K562 (cell line): ENCODE results near the gene PIK3R6. TPM values are rescaled to one million over a fixed set of nuclear protein-coding genes. Genes with fewer than 3 reads are reported as not detected.
A peak's percentile ranks its signal among the peaks of the same experiment; 100 is the strongest.

ENCODE experiments used
- ATAC-seq: fragments of 200-7000 bp; cut with Tn5 transposase; 3 replicates; pipeline ENCODE4 v1.9.1; 2020; ENCODE audit warnings: moderate library complexity
- BruUV-seq: library from RNA; stranded (reverse); fragments of 400-500 nt; replicated peaks from 2 replicates; lab custom pipeline; 2021; lab: Mats Ljungman, UMichigan
- CTCF ChIA-PET: fragments of 300-600 bp; formaldehyde crosslinking; extraction: SDS; loops from one replicate; lab custom pipeline; 2021; ENCODE audit warnings: low intra/inter-chr PET ratio; lab: Yijun Ruan, JAX
- POLR2A ChIA-PET: fragments of 300-600, 350-650 bp; sonication (Branson Sonifier 250); formaldehyde crosslinking; extraction: SDS; loops from one replicate; lab custom pipeline; 2021; ENCODE audit warnings: antibody characterized with exemption, inconsistent platforms; lab: Yijun Ruan, JAX
- DNase-seq, 4 experiments: peaks; one replicate each; pipeline versions ENCODE4 v3.0.0 to v3.0.0-alpha.2; 2011 to 2018; ENCODE audit warnings: low spot score in 3 of 4, mixed read lengths in 3 of 4; ENCODE audit errors: extremely low read depth in 1 of 4
- FAIRE-seq: peaks from 2 replicates; lab custom pipeline; 2011; peaks lifted over from hg19 to GRCh38; lab: Jason Lieb, UNC
- H2AFZ ChIP-seq: 2 replicates; pipeline ENCODE4 v1.6.0; 2011; ENCODE audit warnings: low read depth, low read length, control low read depth, inconsistent platforms
- H3K27ac ChIP-seq: fragments of 200-600 bp; 3 replicates; pipeline ENCODE4 v1.8.0; 2011; ENCODE audit warnings: low read depth, mild to moderate bottlenecking, control low read depth, inconsistent platforms, low read length, moderate library complexity, mixed read lengths; ENCODE audit errors: extremely low read depth
- H3K27me3 ChIP-seq, 2 experiments: fragments of 300-600 bp in 1 of 2; 2 replicates in 1 of 2; 3 replicates in 1 of 2; pipeline versions ENCODE4 v1.6.0 to v1.8.0; 2011; ENCODE audit warnings: inconsistent platforms in 2 of 2, low read length in 2 of 2, mild to moderate bottlenecking in 1 of 2, mixed read lengths in 1 of 2, moderate library complexity in 1 of 2; ENCODE audit not compliant: control insufficient read depth in 2 of 2, insufficient read depth in 2 of 2
- H3K36me3 ChIP-seq: fragments of 300-600 bp; 3 replicates; pipeline ENCODE4 v1.8.0; 2011; ENCODE audit warnings: mild to moderate bottlenecking, low read length, inconsistent platforms; ENCODE audit not compliant: control insufficient read depth, insufficient read depth
- H3K4me1 ChIP-seq, 2 experiments: fragments of 200-600 bp in 1 of 2; replicated peaks in 1 of 2; 2 replicates in 1 of 2; 3 replicates in 1 of 2; pipeline versions ENCODE4 v1.5.1 to v1.8.0; 2011; ENCODE audit warnings: inconsistent platforms in 2 of 2, low read length in 2 of 2, mild to moderate bottlenecking in 1 of 2, mixed read lengths in 1 of 2, moderate library complexity in 1 of 2; ENCODE audit not compliant: control insufficient read depth in 2 of 2, insufficient read depth in 2 of 2
- H3K4me2 ChIP-seq: 2 replicates; pipeline ENCODE4 v1.6.1; 2011; ENCODE audit warnings: low read length, control low read depth, inconsistent platforms, mixed read lengths; ENCODE audit not compliant: insufficient read depth
- H3K4me3 ChIP-seq: fragments of 200-600 bp; sonication (generic), shearing (Covaris generic); 2 replicates; pipeline ENCODE4 v1.5.1; 2016; ENCODE audit warnings: control low read depth, inconsistent platforms
- H3K79me2 ChIP-seq: fragments of 200-600 bp; 3 replicates; pipeline ENCODE4 v1.8.0; 2011; ENCODE audit warnings: low read length, inconsistent platforms; ENCODE audit not compliant: control insufficient read depth, insufficient read depth
- H3K9ac ChIP-seq, 2 experiments: 2 replicates each; pipeline versions ENCODE4 v1.6.0 to v1.6.1; 2011; ENCODE audit warnings: low read depth in 2 of 2, low read length in 2 of 2, control low read depth in 1 of 2, inconsistent platforms in 1 of 2, mild to moderate bottlenecking in 1 of 2, mixed read lengths in 1 of 2; ENCODE audit not compliant: insufficient read depth in 1 of 2
- H3K9me1 ChIP-seq: one replicate; pipeline ENCODE4 v1.6.0; 2011; ENCODE audit warnings: inconsistent platforms, mild to moderate bottlenecking, low read length, moderate library complexity; ENCODE audit not compliant: control insufficient read depth, insufficient read depth
- H3K9me3 ChIP-seq: replicated peaks from 2 replicates; pipeline ENCODE4 v1.5.1; 2011; ENCODE audit warnings: low read depth, low read length, inconsistent platforms; ENCODE audit not compliant: control insufficient read depth, insufficient read depth
- H4K20me1 ChIP-seq: replicated peaks from 2 replicates; pipeline ENCODE4 v1.6.1; 2011; ENCODE audit warnings: low read length, inconsistent platforms, mixed read lengths; ENCODE audit not compliant: control insufficient read depth, insufficient read depth
- HMGN3 ChIP-seq: IDR thresholded peaks from 2 replicates; pipeline ENCODE4 v1.6.1; 2011; ENCODE audit warnings: borderline replicate concordance, low read depth, mild to moderate bottlenecking, mixed read lengths, low read length; ENCODE audit not compliant: insufficient read length; ENCODE audit errors: extremely low read depth
- KDM1A ChIP-seq, 2 experiments: fragments of 450-650 bp; IDR thresholded peaks; 2 replicates each; pipeline ENCODE4 v1.6.1; 2016; ENCODE audit warnings: mild to moderate bottlenecking in 2 of 2
- PHF8 ChIP-seq: fragments of 200-600 bp; sonication (generic); IDR thresholded peaks from 2 replicates; pipeline ENCODE4 v1.6.1; 2012; ENCODE audit warnings: mixed run types, mild to moderate bottlenecking, inconsistent platforms, low read length, moderate library complexity, borderline replicate concordance
- SMAD4 ChIP-seq: fragments of 250-450 bp; sonication (Bioruptor Pico); conservative IDR thresholded peaks from 2 replicates; pipeline ENCODE4 v1.8.0; 2021; ENCODE audit warnings: inconsistent platforms, mild to moderate bottlenecking, moderate library complexity
- ZFP1 ChIP-seq: fragments of 450-650 bp; formaldehyde crosslinking; IDR thresholded peaks from 2 replicates; pipeline ENCODE4 v1.4.0; 2020; ENCODE audit warnings: mild to moderate bottlenecking, mixed read lengths
- ZNF23 ChIP-seq: fragments of 250-450 bp; sonication (Bioruptor Pico); IDR thresholded peaks from 2 replicates; pipeline ENCODE4 v1.4.0; 2020; ENCODE audit warnings: mild to moderate bottlenecking
- ZNF239 ChIP-seq: fragments of 250-450 bp; sonication (Bioruptor Pico); IDR thresholded peaks from 2 replicates; pipeline ENCODE4 v1.4.0; 2020; ENCODE audit warnings: mild to moderate bottlenecking
- ZSCAN29 ChIP-seq: fragments of 450-650 bp; IDR thresholded peaks from 2 replicates; pipeline ENCODE4 v1.6.1; 2017
- WGBS: fragments of 100-300 bp; shearing (Covaris generic); methylation state at CpG from one replicate; pipeline ENCODE4 v1.1.6; 2016; ENCODE audit warnings: low coverage, mixed read lengths; ENCODE audit not compliant: insufficient coverage; ENCODE audit errors: missing lambda C conversion rate; 5-methylcytosine and 5-hydroxymethylcytosine counted together
- in situ Hi-C: fragments of 300-500 bp; cut with MboI; formaldehyde crosslinking; loops from 4 replicates; pipeline ENCODE4 v1.15.0; 2018; ENCODE audit warnings: inconsistent platforms, mixed read lengths
- intact Hi-C: fragments of 100-400 bp; cut with micrococcal nuclease; formaldehyde crosslinking; loops from 2 replicates; pipeline ENCODE4 v1.14.2; 2022
- polyA plus RNA-seq, 8 experiments: library from polyadenylated mRNA; depleted of rRNA in 4 of 8; stranded (reverse) in 5 of 8; unstranded in 3 of 8; fragments of >200 nt; fragmentation: Nextera tagmentation in 2 of 8; fragmentation: Illumina TruSeq in 1 of 8; extraction: Ambion mirVana in 2 of 8; extraction: Trizol in 1 of 8; gene quantifications; 2 replicates each; pipeline versions ENCODE4 v1.2.1 to v1.2.3, GENCODE V29; 2011 to 2014; ENCODE audit warnings: inconsistent platforms in 1 of 8, missing spikeins in 1 of 8
- total RNA-seq, 7 experiments: library from RNA; depleted of rRNA in 6 of 7; stranded (reverse); fragments of >200 nt in 6 of 7; fragmentation: Illumina TruSeq in 2 of 7; extraction: Trizol in 2 of 7; gene quantifications; 2 replicates each; pipeline versions ENCODE4 v1.2.1 to v1.2.3, GENCODE V29; 2011 to 2021; ENCODE audit warnings: low replicate concordance in 1 of 7
- TF ChIP-seq, protein P1 (sequence below): fragments of 450-650 bp; IDR thresholded peaks from 2 replicates; pipeline ENCODE4 v1.6.1; 2017; ENCODE audit warnings: antibody characterized with exemption, mild to moderate bottlenecking
- TF ChIP-seq, protein P2 (sequence below): sonication (generic); formaldehyde crosslinking; IDR thresholded peaks from 2 replicates; pipeline ENCODE4 v1.8.0; 2023; ENCODE audit warnings: mild to moderate bottlenecking, missing genetic modification reagents
- TF ChIP-seq, protein P3 (sequence below), 2 experiments: fragments of 450-650 bp in 1 of 2; sonication (generic) in 1 of 2; formaldehyde crosslinking in 1 of 2; IDR thresholded peaks in 1 of 2; conservative IDR thresholded peaks in 1 of 2; 2 replicates each; pipeline versions ENCODE4 v1.6.1 to v1.8.1; 2016 to 2023; ENCODE audit warnings: mild to moderate bottlenecking in 2 of 2, moderate library complexity in 2 of 2, inconsistent platforms in 1 of 2, missing genetic modification reagents in 1 of 2

The PIK3R6 gene
- total and polyA plus RNA-seq, 9 of the 15 experiments (the other 6 are each of a cell fraction or from before 2014, with no cell fraction given) = 0.04 TPM; not detected in 8

DNA sequence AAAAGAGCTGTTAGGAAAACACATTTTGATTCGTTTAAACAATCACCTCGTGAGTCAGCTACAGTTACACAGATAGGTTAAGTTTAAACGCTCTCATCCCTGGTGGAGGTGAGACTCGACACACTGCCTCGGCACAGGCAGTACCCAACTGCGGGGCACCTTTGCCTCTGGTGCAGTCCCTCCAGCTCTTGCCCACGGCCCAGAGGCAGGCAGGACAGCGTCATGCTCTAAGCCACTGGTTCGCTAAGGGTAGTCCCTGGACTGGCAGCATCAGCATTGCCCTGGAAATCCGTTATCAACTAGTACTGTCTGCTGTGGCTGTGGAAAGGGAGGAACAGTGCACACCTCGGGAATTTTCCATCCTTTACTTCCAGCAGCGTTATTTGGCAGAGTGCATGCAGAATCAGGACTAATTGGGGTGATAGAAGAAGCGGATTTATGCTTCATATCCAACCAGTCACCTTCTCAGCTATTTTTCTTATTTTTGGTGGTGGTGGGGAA is 3.7 kb upstream of the PIK3R6 start (continued):
- TF ChIP-seq, protein P1, sequence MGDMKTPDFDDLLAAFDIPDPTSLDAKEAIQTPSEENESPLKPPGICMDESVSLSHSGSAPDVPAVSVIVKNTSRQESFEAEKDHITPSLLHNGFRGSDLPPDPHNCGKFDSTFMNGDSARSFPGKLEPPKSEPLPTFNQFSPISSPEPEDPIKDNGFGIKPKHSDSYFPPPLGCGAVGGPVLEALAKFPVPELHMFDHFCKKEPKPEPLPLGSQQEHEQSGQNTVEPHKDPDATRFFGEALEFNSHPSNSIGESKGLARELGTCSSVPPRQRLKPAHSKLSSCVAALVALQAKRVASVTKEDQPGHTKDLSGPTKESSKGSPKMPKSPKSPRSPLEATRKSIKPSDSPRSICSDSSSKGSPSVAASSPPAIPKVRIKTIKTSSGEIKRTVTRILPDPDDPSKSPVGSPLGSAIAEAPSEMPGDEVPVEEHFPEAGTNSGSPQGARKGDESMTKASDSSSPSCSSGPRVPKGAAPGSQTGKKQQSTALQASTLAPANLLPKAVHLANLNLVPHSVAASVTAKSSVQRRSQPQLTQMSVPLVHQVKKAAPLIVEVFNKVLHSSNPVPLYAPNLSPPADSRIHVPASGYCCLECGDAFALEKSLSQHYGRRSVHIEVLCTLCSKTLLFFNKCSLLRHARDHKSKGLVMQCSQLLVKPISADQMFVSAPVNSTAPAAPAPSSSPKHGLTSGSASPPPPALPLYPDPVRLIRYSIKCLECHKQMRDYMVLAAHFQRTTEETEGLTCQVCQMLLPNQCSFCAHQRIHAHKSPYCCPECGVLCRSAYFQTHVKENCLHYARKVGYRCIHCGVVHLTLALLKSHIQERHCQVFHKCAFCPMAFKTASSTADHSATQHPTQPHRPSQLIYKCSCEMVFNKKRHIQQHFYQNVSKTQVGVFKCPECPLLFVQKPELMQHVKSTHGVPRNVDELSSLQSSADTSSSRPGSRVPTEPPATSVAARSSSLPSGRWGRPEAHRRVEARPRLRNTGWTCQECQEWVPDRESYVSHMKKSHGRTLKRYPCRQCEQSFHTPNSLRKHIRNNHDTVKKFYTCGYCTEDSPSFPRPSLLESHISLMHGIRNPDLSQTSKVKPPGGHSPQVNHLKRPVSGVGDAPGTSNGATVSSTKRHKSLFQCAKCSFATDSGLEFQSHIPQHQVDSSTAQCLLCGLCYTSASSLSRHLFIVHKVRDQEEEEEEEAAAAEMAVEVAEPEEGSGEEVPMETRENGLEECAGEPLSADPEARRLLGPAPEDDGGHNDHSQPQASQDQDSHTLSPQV = no peak
- TF ChIP-seq ZNF23 (CRISPR knock-in tag) (peak; percentile 92), KDM1A (IDR thresholded peaks at IDR 0.05) (no peak)

DNA sequence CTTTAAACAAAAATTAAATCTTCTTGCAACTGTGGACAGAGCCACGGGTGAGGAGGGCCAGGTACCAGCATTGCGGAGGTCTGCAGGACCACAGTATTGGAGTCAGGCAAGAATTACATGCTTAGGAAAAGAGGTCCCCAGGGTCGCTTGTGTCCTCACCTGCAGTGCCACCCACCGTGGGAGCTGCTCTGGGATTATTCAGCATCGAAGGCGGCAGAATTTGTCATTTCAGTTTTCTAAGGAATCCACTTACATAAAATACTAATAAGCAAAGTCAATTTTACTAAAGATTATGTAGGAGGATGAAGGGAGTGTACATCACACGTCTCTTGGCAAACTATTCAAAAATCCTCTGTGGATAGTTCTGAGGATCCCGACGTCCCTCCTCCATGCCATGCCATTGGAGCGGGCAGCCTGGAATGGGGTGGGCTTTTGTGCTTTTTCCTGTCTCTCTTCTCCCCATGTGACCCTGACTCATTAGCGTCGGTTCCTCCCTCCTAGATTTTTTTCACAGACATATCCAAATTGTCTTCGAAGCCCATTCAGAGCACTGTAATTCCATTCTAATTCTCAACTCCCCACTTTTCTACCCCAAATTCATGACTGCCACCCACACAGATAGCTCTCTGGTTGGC is 3.0 kb upstream of the PIK3R6 start:
- CTCF ChIA-PET = no interaction called here
- BruUV-seq = no TSS peak
- TF ChIP-seq, protein P2, sequence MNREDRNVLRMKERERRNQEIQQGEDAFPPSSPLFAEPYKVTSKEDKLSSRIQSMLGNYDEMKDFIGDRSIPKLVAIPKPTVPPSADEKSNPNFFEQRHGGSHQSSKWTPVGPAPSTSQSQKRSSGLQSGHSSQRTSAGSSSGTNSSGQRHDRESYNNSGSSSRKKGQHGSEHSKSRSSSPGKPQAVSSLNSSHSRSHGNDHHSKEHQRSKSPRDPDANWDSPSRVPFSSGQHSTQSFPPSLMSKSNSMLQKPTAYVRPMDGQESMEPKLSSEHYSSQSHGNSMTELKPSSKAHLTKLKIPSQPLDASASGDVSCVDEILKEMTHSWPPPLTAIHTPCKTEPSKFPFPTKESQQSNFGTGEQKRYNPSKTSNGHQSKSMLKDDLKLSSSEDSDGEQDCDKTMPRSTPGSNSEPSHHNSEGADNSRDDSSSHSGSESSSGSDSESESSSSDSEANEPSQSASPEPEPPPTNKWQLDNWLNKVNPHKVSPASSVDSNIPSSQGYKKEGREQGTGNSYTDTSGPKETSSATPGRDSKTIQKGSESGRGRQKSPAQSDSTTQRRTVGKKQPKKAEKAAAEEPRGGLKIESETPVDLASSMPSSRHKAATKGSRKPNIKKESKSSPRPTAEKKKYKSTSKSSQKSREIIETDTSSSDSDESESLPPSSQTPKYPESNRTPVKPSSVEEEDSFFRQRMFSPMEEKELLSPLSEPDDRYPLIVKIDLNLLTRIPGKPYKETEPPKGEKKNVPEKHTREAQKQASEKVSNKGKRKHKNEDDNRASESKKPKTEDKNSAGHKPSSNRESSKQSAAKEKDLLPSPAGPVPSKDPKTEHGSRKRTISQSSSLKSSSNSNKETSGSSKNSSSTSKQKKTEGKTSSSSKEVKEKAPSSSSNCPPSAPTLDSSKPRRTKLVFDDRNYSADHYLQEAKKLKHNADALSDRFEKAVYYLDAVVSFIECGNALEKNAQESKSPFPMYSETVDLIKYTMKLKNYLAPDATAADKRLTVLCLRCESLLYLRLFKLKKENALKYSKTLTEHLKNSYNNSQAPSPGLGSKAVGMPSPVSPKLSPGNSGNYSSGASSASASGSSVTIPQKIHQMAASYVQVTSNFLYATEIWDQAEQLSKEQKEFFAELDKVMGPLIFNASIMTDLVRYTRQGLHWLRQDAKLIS (CRISPR knock-in tag) = no peak
- no peak for TF ChIP-seq ZNF239 (CRISPR knock-in tag)
- TF ChIP-seq, protein P3, sequence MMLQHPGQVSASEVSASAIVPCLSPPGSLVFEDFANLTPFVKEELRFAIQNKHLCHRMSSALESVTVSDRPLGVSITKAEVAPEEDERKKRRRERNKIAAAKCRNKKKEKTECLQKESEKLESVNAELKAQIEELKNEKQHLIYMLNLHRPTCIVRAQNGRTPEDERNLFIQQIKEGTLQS (IDR thresholded peaks at IDR 0.05) = no peak
- TF ChIP-seq, protein P3 (CRISPR knock-in tag; conservative IDR thresholded peaks at IDR 0.05) = no peak
- TF ChIP-seq ZSCAN29 = no peak
- no peak for TF ChIP-seq HMGN3
- no peak for TF ChIP-seq SMAD4 (CRISPR knock-in tag)
- TF ChIP-seq ZFP1 (CRISPR knock-in tag) = no peak
- TF ChIP-seq PHF8 = no peak

More for the DNA sequence above, 3.0 kb upstream of the PIK3R6 start:
- 0% methylated on average over 9 of the region's 13 CpGs for WGBS
- Histone ChIP-seq H3K9ac (no peak overlapping the region), H3K4me1 (no peaks in the 10 kb centered on the region), H3K4me3 (no peak overlapping the region), H3K27ac (no peak overlapping the region), H4K20me1 (no peaks in the 10 kb centered on the region), H3K27me3 (peaks cover 0 to 27% of the 10 kb centered on the region in 2 experiments; a peak in 2 of 5 replicates), H3K9me1 (no peaks in the 10 kb centered on the region), H2AFZ (no peak overlapping the region), H3K36me3 (no peaks in the 10 kb centered on the region), H3K4me2 (no peak overlapping the region), H3K9me3 (no peaks in the 10 kb centered on the region), H3K79me2 (no peaks in the 10 kb centered on the region)
- intact Hi-C loops = no loop called here
- FAIRE-seq (no peak), ATAC-seq (no peak), DNase-seq (no peak)
- POLR2A ChIA-PET = interaction anchor here (0.7 kb wide), 1 partner anchor 61 kb away, joined by 3 read pairs; no protein-coding TSS in a partner anchor
- in situ Hi-C loops = no loop called here
